GM19455 (cell line): ENCODE measurements around the gene CNN3.

Source experiments
- ATAC-seq: cut with Tn5 transposase; IDR thresholded peaks from one replicate; pipeline ENCODE4 v1.9.1; 2021; ENCODE audit not compliant: unreplicated experiment

Gene CNN3

DNA sequence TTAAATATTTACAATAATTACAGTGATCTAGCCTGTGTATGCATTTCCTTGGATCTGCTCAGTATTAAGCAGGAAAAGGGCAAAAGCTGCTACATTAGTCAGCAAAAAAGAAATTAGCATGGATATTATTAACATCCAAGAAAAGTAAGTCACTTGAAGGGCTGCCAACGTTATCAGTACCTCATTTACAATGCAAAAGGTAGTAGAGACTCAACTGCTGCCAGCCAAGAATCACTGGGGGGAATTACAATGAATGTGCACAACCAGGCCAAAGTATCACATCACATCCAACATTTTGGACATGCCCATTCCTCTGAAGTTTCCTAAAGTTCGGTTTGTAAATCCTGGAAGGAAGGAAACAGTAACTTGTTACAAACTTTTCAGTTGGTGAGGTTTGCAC lies 1.9 kb downstream of the CNN3 start:
- ATAC-seq = no peak

DNA sequence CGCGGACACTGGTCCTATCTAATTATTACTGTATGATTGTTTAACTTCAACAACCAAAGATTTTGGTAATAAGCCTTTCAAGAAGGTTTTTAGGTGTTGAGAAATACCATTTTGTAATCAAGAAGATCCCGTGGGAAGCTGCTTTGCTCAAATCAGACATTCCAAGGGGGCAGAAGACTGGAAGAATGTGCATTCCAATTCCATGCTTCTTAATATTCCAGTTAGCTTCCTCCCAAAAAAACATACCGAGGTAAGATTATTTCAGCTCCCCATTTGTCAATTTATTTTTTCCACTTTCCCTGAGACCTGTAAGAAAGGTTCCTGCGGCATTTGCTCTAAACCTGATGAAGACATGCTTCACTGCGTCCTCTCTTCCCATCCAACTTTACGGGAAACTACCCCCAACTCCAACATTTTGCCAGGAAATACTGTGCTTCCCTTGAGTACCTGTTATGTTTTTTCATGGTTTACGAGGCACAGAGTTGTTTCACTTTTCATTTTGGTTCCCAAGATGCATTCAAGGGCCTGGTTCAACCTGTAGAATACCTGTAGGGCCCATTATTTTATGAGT lies 4.1 kb downstream of the CNN3 start:
- no peak for ATAC-seq

- ATAC-seq = no peak
Measured at GRCh38 chr1:94921977-94922376, 4.9 kb downstream of the CNN3 start.

DNA sequence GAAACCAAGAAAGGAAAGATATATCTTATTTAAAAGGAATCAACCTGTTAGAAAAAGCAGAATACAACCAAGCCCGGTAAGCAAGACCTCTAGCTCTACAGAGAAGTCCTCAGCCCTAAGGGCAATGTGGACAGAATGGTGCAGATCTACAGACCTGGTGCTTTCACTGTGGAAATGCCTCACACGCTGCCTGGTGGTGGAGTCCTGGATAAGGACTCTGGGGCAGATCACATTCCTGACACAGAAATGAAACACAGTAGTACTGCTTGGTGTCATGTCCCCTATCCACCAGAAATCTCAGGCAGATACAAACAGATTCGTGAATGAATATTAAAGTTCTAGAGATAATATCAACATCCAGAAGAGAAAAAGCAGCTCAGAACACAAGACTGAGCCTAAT lies 6.8 kb downstream of the CNN3 start:
- no peak for ATAC-seq

DNA sequence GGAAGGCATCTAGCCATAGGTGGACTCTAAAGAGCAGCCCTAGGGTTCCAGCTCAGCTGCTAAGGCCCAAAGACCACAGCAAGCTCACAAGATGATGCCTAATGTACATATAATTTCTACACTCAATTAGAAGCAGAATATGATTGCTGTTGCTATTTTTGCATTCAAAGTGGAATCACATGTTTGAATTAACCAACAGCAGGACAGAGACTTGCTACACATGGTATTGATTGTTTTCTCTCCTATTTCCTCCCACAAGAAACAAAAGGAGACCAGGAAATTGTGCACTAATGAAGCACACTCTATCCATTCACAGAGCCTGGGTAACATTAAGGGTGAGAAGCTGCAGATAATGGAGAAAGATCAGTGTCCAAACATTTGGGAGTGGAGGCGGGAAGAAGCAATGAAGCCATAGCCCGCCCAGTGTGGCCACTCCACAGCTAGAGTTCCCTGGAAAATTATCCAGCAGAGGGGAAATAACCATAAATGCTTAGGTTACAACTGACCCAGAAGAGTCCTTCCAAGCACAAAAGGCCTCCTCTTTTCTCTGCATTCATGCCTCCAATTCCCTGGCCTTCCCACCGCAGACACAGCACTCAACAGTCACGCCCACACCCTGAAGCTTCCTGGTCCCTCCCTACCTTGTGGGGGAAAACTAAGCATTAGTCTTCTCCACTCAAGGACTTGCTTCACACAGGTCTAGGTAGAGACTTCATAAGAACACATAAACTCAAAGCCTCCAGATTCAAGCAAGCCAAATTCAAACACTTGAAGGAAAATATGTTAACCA lies 7.5 kb downstream of the CNN3 start:
- no peak for ATAC-seq

- ATAC-seq = no peak
Measured at GRCh38 chr1:94917251-94917650, 9.7 kb downstream of the CNN3 start.

DNA sequence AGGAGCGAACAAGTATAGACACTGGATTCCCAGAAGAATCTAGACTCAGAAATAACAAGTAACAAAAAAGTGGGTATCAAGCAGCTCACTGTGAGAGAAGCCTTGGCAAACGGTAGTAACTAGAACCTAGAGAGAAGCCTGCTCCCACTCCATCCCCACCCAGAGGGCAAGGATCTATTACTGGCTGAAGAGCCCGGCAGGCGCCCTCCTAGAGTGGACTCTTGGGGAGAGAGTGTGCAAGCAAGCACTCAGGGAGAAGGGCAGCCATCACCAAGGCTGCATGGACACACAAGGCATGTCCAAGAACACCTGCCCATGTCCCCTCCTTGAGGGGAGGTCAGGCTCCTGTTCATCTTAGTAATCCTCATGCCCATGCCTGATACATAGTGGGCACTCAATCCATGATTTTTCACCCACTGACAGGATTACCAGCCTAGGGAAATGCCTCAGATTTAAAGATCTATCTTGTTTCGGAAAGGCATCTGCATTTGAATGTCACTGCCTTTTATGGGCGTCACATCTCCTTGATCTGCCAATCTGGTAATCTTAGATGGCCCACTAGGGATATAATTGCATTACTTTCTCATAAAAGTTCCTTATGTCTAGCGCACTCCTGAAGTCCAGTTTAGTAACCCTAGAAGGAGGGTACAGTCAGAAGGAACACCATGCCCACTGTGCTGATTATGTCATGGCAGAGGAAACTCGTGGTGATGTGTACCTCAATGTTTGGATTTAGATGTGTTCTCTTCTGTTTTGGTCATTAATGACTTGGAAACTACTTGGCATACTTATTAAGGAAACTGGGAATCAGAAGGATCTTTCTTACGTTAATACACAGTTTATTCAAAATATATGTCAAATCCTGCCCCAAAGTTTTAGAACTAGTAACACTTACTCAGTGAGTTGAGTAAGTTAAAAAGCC lies 14.4 kb downstream of the CNN3 start:
- ATAC-seq = no peak

- ATAC-seq = no peak
Measured at GRCh38 chr1:94909486-94909885, 17.4 kb downstream of the CNN3 start.

GRCh38 chr1:94908965-94909364 lies 17.9 kb downstream of the CNN3 start:
- ATAC-seq = no peak

DNA sequence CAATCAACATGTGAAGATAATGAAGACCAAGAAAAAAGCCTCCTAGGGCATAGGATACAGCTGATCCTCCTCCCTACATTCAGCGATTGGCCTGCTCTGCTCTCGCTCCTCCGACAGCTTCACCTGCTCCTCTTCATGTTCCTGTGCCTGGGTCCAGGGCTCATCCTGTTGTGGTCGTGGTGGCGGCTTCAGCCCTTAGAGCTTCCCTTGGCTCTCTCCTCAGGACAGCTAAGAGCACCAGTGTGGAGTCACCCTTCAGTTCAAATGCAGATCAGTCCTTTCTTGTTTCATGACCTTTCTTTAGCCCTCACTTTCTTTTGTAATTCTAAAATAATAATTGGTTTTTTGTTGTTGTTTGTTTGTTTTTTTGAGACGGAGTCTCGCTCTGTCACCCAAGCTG lies 18.7 kb downstream of the CNN3 start:
- no peak for ATAC-seq

DNA sequence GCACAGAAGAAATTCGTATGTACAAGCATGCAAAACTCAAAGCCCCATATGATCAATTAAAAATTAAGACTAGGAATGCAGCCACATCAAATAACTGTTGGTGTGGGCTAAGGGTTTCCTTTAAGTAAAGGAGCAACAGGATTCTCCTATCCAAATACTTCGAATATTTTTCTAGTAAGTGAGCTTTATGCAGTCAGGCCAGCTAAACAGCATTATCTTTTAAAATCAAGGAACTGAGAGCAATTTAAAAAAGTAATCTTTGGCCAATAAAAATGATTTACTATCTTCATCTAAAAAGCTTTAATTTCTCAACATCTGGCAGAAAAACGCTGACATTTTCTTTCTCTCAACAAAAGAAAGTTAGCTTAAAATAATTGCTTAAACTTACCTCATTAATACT lies 19.8 kb downstream of the CNN3 start:
- ATAC-seq = no peak

GRCh38 chr1:94906382-94906781 lies 20.5 kb downstream of the CNN3 start:
- no peak for ATAC-seq

GRCh38 chr1:94905207-94905606 lies 21.7 kb downstream of the CNN3 start:
- no peak for ATAC-seq

- ATAC-seq = no peak
Measured at GRCh38 chr1:94903280-94904009, 23.5 kb downstream of the CNN3 start.

- ATAC-seq = no peak
Measured at GRCh38 chr1:94901841-94902240, 25.1 kb downstream of the CNN3 start.

- ATAC-seq = no peak
Measured at GRCh38 chr1:94899756-94900155, 27.2 kb downstream of the CNN3 start.

DNA sequence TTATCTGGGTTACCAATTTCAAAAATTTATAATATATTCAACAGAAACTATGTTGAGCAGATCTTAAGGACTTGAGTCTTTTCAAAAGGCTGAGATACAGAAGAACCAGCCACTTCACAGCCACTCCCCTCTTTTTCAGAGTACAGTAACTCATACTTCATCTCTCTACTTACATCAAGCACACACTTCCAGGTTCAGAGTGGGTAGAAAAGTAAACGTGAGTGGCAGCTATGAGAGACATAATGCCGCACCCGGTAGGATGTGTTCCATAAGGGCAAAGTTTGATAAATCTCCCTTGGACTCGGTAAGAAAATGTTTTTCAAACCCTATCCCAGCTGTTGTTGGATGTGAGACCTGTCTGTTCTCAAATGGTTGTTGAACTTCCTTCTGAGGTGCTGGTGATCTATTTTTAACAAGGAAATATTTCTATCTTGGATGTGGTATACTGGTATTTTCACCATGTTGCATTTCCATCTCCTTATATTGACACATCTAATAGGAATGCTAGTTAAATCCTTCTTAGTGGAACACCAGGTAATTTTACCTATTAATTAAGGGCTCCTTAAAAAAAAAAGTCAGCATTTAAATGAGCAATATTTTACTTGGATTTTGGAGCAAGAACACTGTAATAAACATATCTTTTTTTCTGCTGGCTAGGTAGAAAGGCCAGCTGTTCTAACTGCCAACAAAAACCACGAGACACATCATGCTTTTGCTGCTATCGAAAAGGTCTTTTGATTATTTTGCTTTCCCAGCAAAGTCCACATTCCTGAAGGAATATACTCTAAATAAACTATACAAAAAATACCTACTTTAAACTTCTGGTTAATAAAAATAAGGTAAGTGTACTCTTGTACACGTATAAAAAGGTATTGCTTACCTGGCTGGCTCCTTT lies 28.2 kb downstream of the CNN3 start:
- no peak for ATAC-seq

DNA sequence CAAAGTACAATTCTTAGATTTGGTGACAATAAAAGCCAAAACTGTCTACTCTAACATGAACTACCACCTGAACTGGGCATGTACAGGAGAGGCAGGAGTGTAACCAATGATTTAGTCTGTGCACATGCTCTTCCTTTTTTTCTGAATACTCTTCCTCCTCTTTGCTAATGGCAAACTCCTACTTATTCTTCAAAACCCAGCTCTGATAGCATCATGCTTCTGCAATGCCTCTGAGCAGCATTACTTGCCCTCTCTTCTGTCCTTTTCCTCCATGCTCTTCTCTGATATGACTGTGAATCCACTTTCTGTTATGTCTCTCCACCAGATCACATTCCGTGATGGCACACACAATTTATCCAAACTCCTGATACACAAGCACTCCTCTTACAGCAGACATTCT lies 31.4 kb downstream of the CNN3 start:
- ATAC-seq = no peak

GRCh38 chr1:94894630-94895029 lies 32.3 kb downstream of the CNN3 start:
- ATAC-seq = no peak

GRCh38 chr1:94892604-94893254 lies 34.2 kb downstream of the CNN3 start:
- ATAC-seq = no peak
